B cell (primary cell): ENCODE data around the gene ARL6IP4. TPM values are rescaled to one million over a fixed set of nuclear protein-coding genes. Genes with fewer than 3 reads are reported as not detected.
A peak's percentile ranks its signal among the peaks of the same experiment; 100 is the strongest.

Source experiments
- ATAC-seq: fragments of 200-7000 bp; cut with Tn5 transposase; one replicate; pipeline ENCODE4 v1.10.0; 2021; ENCODE audit warnings: low read depth, mild to moderate bottlenecking, moderate number of reproducible peaks, moderate library complexity
- CTCF ChIA-PET: fragments of 350-600 bp; sonication (Branson Sonifier 250); formaldehyde crosslinking; loops from one replicate; lab custom pipeline; 2021; ENCODE audit warnings: antibody characterized with exemption, inconsistent platforms; lab: Charles Lee
- POLR2A ChIA-PET: fragments of 350-600 bp; sonication (Branson Sonifier 250); formaldehyde crosslinking; loops from one replicate; lab custom pipeline; 2021; ENCODE audit warnings: antibody characterized with exemption; lab: Charles Lee
- DNase-seq: peaks from one replicate; pipeline ENCODE4 v3.0.0; 2013
- H2AFZ ChIP-seq: 2 replicates; pipeline ENCODE4 v1.6.1; 2012; ENCODE audit warnings: mild to moderate bottlenecking, low read depth, low read length; ENCODE audit not compliant: insufficient read depth, poor library complexity, severe bottlenecking
- H3K27ac ChIP-seq, 2 donors: 1 replicate in 1 of 2; 2 replicates in 1 of 2; pipeline ENCODE4 v1.5.1; 2012 to 2013; ENCODE audit warnings: low read length in 2 of 2, mild to moderate bottlenecking in 2 of 2, moderate library complexity in 1 of 2
- H3K27me3 ChIP-seq, 4 experiments: fragments of 200-600 bp in 1 of 4; sonication (generic) in 1 of 4; replicated peaks in 1 of 4; 1 replicate in 2 of 4; 2 replicates in 2 of 4; pipeline versions ENCODE4 v1.6.1 to v1.7.0; 2013 to 2016; ENCODE audit warnings: low read length in 3 of 4, mild to moderate bottlenecking in 2 of 4, mixed read lengths in 1 of 4, moderate library complexity in 1 of 4; ENCODE audit not compliant: insufficient read depth in 4 of 4, control insufficient read depth in 3 of 4; ENCODE audit errors: control extremely low read depth in 1 of 4
- H3K36me3 ChIP-seq, 2 experiments: replicated peaks in 1 of 2; 1 replicate in 1 of 2; 2 replicates in 1 of 2; pipeline versions ENCODE4 v1.6.1 to v1.7.1; 2013; ENCODE audit warnings: low read length in 1 of 2; ENCODE audit not compliant: insufficient read depth in 2 of 2, control insufficient read depth in 1 of 2; ENCODE audit errors: control extremely low read depth in 1 of 2, extremely low read depth in 1 of 2
- H3K4me1 ChIP-seq, 2 donors: fragments of 200-600 bp in 1 of 2; sonication (generic) in 1 of 2; 1 replicate in 1 of 2; 2 replicates in 1 of 2; pipeline versions ENCODE4 v1.5.1 to v1.6.1; 2013 to 2017; ENCODE audit warnings: low read length in 2 of 2; ENCODE audit not compliant: control insufficient read depth in 2 of 2, insufficient read depth in 2 of 2
- H3K4me2 ChIP-seq: replicated peaks from 2 replicates; pipeline ENCODE3; 2012; ENCODE audit warnings: mild to moderate bottlenecking, low read depth, low read length; ENCODE audit not compliant: poor library complexity, severe bottlenecking
- H3K4me3 ChIP-seq, 5 experiments: fragments of 200-600 bp in 1 of 5; sonication (generic) in 1 of 5; 1 replicate in 3 of 5; 2 replicates in 2 of 5; pipeline versions ENCODE4 v1.5.1 to v1.7.0; 2011 to 2016; ENCODE audit warnings: low read length in 4 of 5, mild to moderate bottlenecking in 4 of 5, low read depth in 2 of 5, control low read depth in 1 of 5, moderate library complexity in 1 of 5; ENCODE audit not compliant: insufficient read depth in 1 of 5; ENCODE audit errors: control extremely low read depth in 1 of 5, extremely low read depth in 1 of 5
- H3K79me2 ChIP-seq: fragments of 200-600 bp; sonication (generic); one replicate; pipeline ENCODE4 v1.6.0; 2016; ENCODE audit warnings: low read length; ENCODE audit not compliant: control insufficient read depth, insufficient read depth
- H3K9ac ChIP-seq: fragments of 200-600 bp; sonication (generic); 2 replicates; pipeline ENCODE4 v1.6.1; 2017; ENCODE audit warnings: mild to moderate bottlenecking, low read length, moderate library complexity
- H3K9me3 ChIP-seq, 3 donors: one replicate each; pipeline versions ENCODE4 v1.6.1 to v1.7.1; 2013; ENCODE audit warnings: low read length in 2 of 3; ENCODE audit not compliant: control insufficient read depth in 2 of 3, insufficient read depth in 1 of 3; ENCODE audit errors: control extremely low read depth in 1 of 3
- H4K20me1 ChIP-seq: 2 replicates; pipeline ENCODE4 v1.6.0; 2012; ENCODE audit warnings: mild to moderate bottlenecking, low read length; ENCODE audit not compliant: insufficient read depth, control insufficient read depth, poor library complexity, severe bottlenecking
- H3K27ac Mint-ChIP-seq: one replicate; pipeline ENCODE4 v1.8.0; 2021; ENCODE audit warnings: mixed read lengths
- H3K27me3 Mint-ChIP-seq: one replicate; pipeline ENCODE4 v1.8.0; 2021; ENCODE audit warnings: mixed read lengths
- H3K4me1 Mint-ChIP-seq: one replicate; pipeline ENCODE4 v1.8.0; 2021; ENCODE audit warnings: mixed read lengths
- H3K4me3 Mint-ChIP-seq: one replicate; pipeline ENCODE4 v1.8.0; 2021; ENCODE audit warnings: mixed read lengths
- H3K9me3 Mint-ChIP-seq: one replicate; pipeline ENCODE4 v1.8.0; 2022; ENCODE audit warnings: mixed read lengths; ENCODE audit not compliant: insufficient read depth
- CTCF ChIP-seq: fragments of 200-600 bp; IDR thresholded peaks from one replicate; pipeline ENCODE4 v1.8.0; 2022; ENCODE audit warnings: antibody characterized with exemption, mild to moderate bottlenecking
- EZH2 ChIP-seq: IDR thresholded peaks from 2 replicates; pipeline ENCODE4 v1.6.1; 2012; ENCODE audit warnings: borderline replicate concordance, low read depth, mild to moderate bottlenecking, moderate library complexity, low read length; ENCODE audit not compliant: insufficient read depth, poor library complexity, severe bottlenecking
- WGBS: methylation state at CpG from one replicate; pipeline ENCODE4 v1.1.5; 2013; ENCODE audit warnings: missing lambda C conversion rate; ENCODE audit not compliant: insufficient coverage; 5-methylcytosine and 5-hydroxymethylcytosine counted together
- intact Hi-C: fragments of 100-400 bp; cut with micrococcal nuclease; formaldehyde crosslinking; loops from one replicate; pipeline ENCODE4 v1.10.0; 2022
- polyA plus RNA-seq: library from polyadenylated mRNA; depleted of rRNA; stranded (reverse); fragments of >200 nt; gene quantifications from 2 replicates; pipeline ENCODE4 v1.2.3, GENCODE V29; 2012
- total RNA-seq, 2 donors: library from RNA; stranded (reverse); fragments of 120-200 nt in 1 of 2; gene quantifications; 1 replicate in 1 of 2; 2 replicates in 1 of 2; pipeline versions ENCODE4 v1.2.3 to v1.2.4, GENCODE V29; 2013 to 2022

ARL6IP4 gene
- total and polyA plus RNA-seq, 2 donors (not counting 1 experiment from before 2014, with no cell fraction given) = 165 to 274 TPM

GRCh38 chr12:122979908-122980182 lies 636 bp upstream of the ARL6IP4 start:
- peak overlapping the region; percentile 81 for H3K9ac ChIP-seq
- peak overlapping the region; percentile 90 for H3K4me2 ChIP-seq
- intact Hi-C loops = no loop called here
- Mint-ChIP-seq H3K27me3 (no peaks in the 10 kb centered on the region), H3K4me1 (peaks cover 64% of the 10 kb centered on the region), H3K9me3 (no peaks in the 10 kb centered on the region), H3K4me3 (peak overlapping the region; percentile 91), H3K27ac (peak overlapping the region; percentile 89)
- H3K27me3 ChIP-seq = no peaks in the 10 kb centered on the region
- H3K27ac ChIP-seq = peak overlapping the region in 1 of 2 donors; percentile 77
- CTCF ChIA-PET = interaction anchor here (1.0 to 2.4 kb wide), 2 partner anchors 122 to 258 kb away, joined by 3 to 11 read pairs; no protein-coding TSS in a partner anchor
- peak overlapping the region; percentile 84 for H2AFZ ChIP-seq
- TF ChIP-seq EZH2 = no peak
- no peak for TF ChIP-seq CTCF
- H3K4me3 ChIP-seq = peak overlapping the region; percentile 63 to 88 (median 72)
- peaks cover 34 to 63% of the 10 kb centered on the region in 2 donors for H3K4me1 ChIP-seq
- H3K9me3 ChIP-seq = no peaks in the 10 kb centered on the region
- POLR2A ChIA-PET = interaction anchor here (0.7 to 1.3 kb wide), 2 partner anchors 14 to 164 kb away, joined by 3 read pairs; partner anchors contain the start of gene ABCB9
- DNase-seq = peak; percentile 46
- whole genome bisulfite sequencing = 14% methylated on average over 6 of the region's 7 CpGs
- peaks cover 0 to 38% of the 10 kb centered on the region in 2 experiments for H3K36me3 ChIP-seq
- peaks cover 52% of the 10 kb centered on the region for H4K20me1 ChIP-seq
- peaks cover 66% of the 10 kb centered on the region for H3K79me2 ChIP-seq
- no peak for ATAC-seq

- no peaks in the 10 kb centered on the region for H3K9me3 ChIP-seq
- H2AFZ ChIP-seq = peak overlapping the region; percentile 84
- Mint-ChIP-seq H3K27ac (peak overlapping the region; percentile 75), H3K4me1 (peaks cover 56% of the 10 kb centered on the region), H3K27me3 (no peaks in the 10 kb centered on the region), H3K9me3 (no peaks in the 10 kb centered on the region), H3K4me3 (peak overlapping the region; percentile 91)
- H4K20me1 ChIP-seq = peaks cover 44% of the 10 kb centered on the region
- DNase-seq = no peak
- ATAC-seq = peak; percentile 25
- peaks cover 29 to 56% of the 10 kb centered on the region in 2 donors for H3K4me1 ChIP-seq
- intact Hi-C loops = no loop called here
- ChIA-PET POLR2A (no interaction called here), CTCF (interaction anchor here (0.8 to 2.4 kb wide), 3 partner anchors 63 to 257 kb away, joined by 3 to 11 read pairs (median 5); no protein-coding TSS in a partner anchor)
- peak overlapping the region; percentile 90 for H3K4me2 ChIP-seq
- TF ChIP-seq EZH2 = no peak
- TF ChIP-seq CTCF = no peak
- H3K27ac ChIP-seq = peak overlapping the region; percentile 24 to 77
- 1% methylated on average over 40 of the region's 40 CpGs for WGBS
- H3K4me3 ChIP-seq = peak overlapping the region; percentile 53 to 88 (median 72)
- H3K79me2 ChIP-seq = peaks cover 56% of the 10 kb centered on the region
- H3K27me3 ChIP-seq = no peaks in the 10 kb centered on the region
- H3K36me3 ChIP-seq = peaks cover 0 to 38% of the 10 kb centered on the region in 2 experiments
- H3K9ac ChIP-seq = peak overlapping the region; percentile 81
Observed at GRCh38 chr12:122981036-122981471, 573 bp downstream of the ARL6IP4 start.
